Myometrial cell (primary cell): Measurements from ENCODE around the gene TMEM184B. TPM values are rescaled to one million over a fixed set of nuclear protein-coding genes. Genes with fewer than 3 reads are reported as not detected.

Source experiments
- total RNA-seq: library from RNA; depleted of rRNA; stranded (reverse); fragments of >200 nt; gene quantifications from 2 replicates; pipeline ENCODE4 v1.2.3, GENCODE V29; 2015

The TMEM184B gene
- 51.0 and 54.4 TPM in 2 replicates for total RNA-seq

DNA sequence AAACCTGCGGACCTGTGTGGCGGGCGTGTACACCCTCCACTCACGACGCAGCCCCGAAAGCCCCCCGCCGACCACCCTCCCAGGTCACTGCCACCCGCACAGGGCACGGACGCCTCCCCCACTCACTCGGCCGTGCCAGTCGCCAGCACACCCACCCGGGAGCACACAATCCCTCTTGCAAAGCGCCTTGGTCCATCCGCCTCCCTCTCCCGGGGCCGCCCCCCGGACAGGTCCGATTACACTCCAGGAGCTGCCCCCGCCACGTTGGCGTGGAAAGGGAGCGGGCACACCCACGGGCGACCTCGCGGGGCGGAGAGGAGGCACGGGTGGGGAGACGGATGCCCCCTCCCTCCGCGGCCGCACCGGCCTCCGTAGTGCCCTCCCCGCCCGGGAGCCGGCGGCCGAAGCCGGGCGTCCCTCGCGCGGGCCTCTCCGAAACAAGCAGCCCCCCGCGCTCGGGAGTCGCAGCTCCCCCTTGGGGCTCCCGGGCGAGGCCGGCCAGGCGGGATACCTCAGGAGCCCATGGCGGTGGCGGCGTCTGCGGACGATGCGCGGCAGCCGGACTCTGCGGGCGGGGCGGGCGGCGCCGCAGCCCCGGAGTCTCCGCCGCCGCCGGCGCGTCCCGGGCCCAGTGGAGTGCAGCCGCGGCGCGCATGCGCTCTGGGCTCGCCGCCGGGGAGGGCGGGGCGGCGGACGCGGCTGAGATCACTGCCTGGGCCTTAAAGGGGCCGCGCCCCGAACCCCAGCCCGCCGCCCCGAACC is at the start of gene TMEM184B:
TSS of gene TMEM184B (minus strand) at position 638 of the 762 bp plus-strand sequence. CDS start 25,049 bp downstream, outside the sequence.

GRCh38 chr22:38317122-38317994 is 44.5 kb upstream of the TMEM184B start, which contains the start of gene CSNK1E:
Gene CSNK1E, minus strand, starts transcription at chr22:38317433. Its CDS starts 3,276 bp downstream, at chr22:38314157.

GRCh38 chr22:38201711-38202436 is 70.9 kb downstream of the TMEM184B start, which contains the start of gene MAFF:
Gene MAFF, plus strand, starts transcription at chr22:38201994. Its CDS starts 11,860 bp downstream, at chr22:38213854.

GRCh38 chr22:38181453-38182200 is 91.2 kb downstream of the TMEM184B start, which contains the start of gene PLA2G6:
Gene PLA2G6, minus strand, starts transcription at chr22:38181830. Its CDS starts 12,404 bp downstream, at chr22:38169426.

Other genes with a start within 250 kb of the TMEM184B start
- gene PICK1, start 215.6 kb downstream of the TMEM184B start, total RNA-seq = 11.8 and 17.7 TPM in 2 replicates
- gene SLC16A8, start 188.8 kb downstream of the TMEM184B start, total RNA-seq = 0.29 TPM in 1 of 2 replicates, not detected in the other
- 27.3 and 38.6 TPM in 2 replicates for gene BAIAP2L2, start 162.3 kb downstream of the TMEM184B start, total RNA-seq
- 11.0 and 11.3 TPM in 2 replicates for gene PLA2G6, start 91.2 kb downstream of the TMEM184B start, total RNA-seq
- 25.9 and 26.2 TPM in 2 replicates for gene MAFF, start 71.0 kb downstream of the TMEM184B start, total RNA-seq
- 116 and 152 TPM in 2 replicates for gene CSNK1E, start 44.4 kb upstream of the TMEM184B start, total RNA-seq
- not detected in 2 replicates for gene KCNJ4, start 182.2 kb upstream of the TMEM184B start, total RNA-seq
- 219 and 222 TPM in 2 replicates for gene KDELR3, start 195.1 kb upstream of the TMEM184B start, total RNA-seq
- gene DDX17, start 233.3 kb upstream of the TMEM184B start, total RNA-seq = 139 and 161 TPM in 2 replicates